HCT116 (cell line): ENCODE data around the gene ZFHX2. TPM values are rescaled to one million over a fixed set of nuclear protein-coding genes. Genes with fewer than 3 reads are reported as not detected.

Source experiments
- ATAC-seq: fragments of 200-7000 bp; cut with Tn5 transposase; 2 replicates; pipeline ENCODE4 v1.9.1; 2020; ENCODE audit warnings: mild to moderate bottlenecking, moderate library complexity
- BruUV-seq: library from RNA; stranded (reverse); fragments of 400-500 nt; replicated peaks from 2 replicates; lab custom pipeline; 2021; lab: Mats Ljungman, UMichigan
- CTCF ChIA-PET: fragments of 300-600 bp; sonication (Branson Sonifier 250); formaldehyde crosslinking; loops from one replicate; lab custom pipeline; 2021; ENCODE audit warnings: antibody characterized with exemption; lab: Charles Lee
- POLR2A ChIA-PET: fragments of 300-600, 350-600 bp; sonication (Branson Sonifier 250); formaldehyde crosslinking; loops from one replicate; lab custom pipeline; 2021; ENCODE audit warnings: antibody characterized with exemption; lab: Charles Lee
- RAD21 ChIA-PET, 2 experiments: fragments of 300-600 bp; sonication (Branson Sonifier 250); formaldehyde crosslinking; loops; one replicate each; lab custom pipeline; 2023; ENCODE audit warnings: low total read pairs in 2 of 2; ENCODE audit not compliant: uncharacterized antibody in 2 of 2, unreplicated experiment in 2 of 2, low non-redundant PET in 1 of 2; lab: Charles Lee
- DNase-seq: peaks from one replicate; pipeline ENCODE4 v3.0.0-alpha.2; 2010; ENCODE audit warnings: low read depth, low spot score
- H2AFZ ChIP-seq: fragments of 200-600 bp; shearing (Covaris generic), sonication (generic); 2 replicates; pipeline ENCODE4 v1.6.1; 2017; ENCODE audit warnings: low read depth, mixed run types, mixed read lengths, antibody characterized with exemption, low read length; ENCODE audit not compliant: poor library complexity, severe bottlenecking
- H3K27ac ChIP-seq: 2 replicates; pipeline ENCODE4 v1.5.1; 2012; ENCODE audit warnings: low read depth, low read length
- H3K27me3 ChIP-seq: fragments of 200-600 bp; sonication (generic); 2 replicates; pipeline ENCODE4 v1.6.1; 2016; ENCODE audit warnings: mixed run types, low read length, mixed read lengths; ENCODE audit not compliant: insufficient read depth
- H3K36me3 ChIP-seq, 2 experiments: fragments of 200-500 bp in 1 of 2; fragments of 200-600 bp in 1 of 2; sonication (Bioruptor generic) in 1 of 2; sonication (generic) in 1 of 2; 2 replicates each; pipeline versions ENCODE4 v1.5.1 to v1.6.1; 2014 to 2016; ENCODE audit warnings: low read length in 2 of 2, inconsistent platforms in 1 of 2, mixed read lengths in 1 of 2, mixed run types in 1 of 2; ENCODE audit not compliant: insufficient read depth in 2 of 2, control insufficient read depth in 1 of 2
- H3K4me1 ChIP-seq, 2 experiments: fragments of 200-600 bp in 1 of 2; sonication (generic) in 1 of 2; 2 replicates each; pipeline versions ENCODE4 v1.5.1 to v1.6.1; 2012 to 2017; ENCODE audit warnings: low read length in 2 of 2, inconsistent platforms in 1 of 2, mild to moderate bottlenecking in 1 of 2, mixed read lengths in 1 of 2, mixed run types in 1 of 2, moderate library complexity in 1 of 2; ENCODE audit not compliant: insufficient read depth in 2 of 2, control insufficient read depth in 1 of 2
- H3K4me2 ChIP-seq: fragments of 200-600 bp; sonication (generic); 2 replicates; pipeline ENCODE4 v1.6.1; 2017; ENCODE audit warnings: mixed run types, low read length, mixed read lengths
- H3K4me3 ChIP-seq, 2 experiments: fragments of 200-600 bp in 1 of 2; sonication (generic) in 1 of 2; replicated peaks in 1 of 2; 2 replicates each; pipeline ENCODE4 v1.5.1; 2011 to 2016; ENCODE audit warnings: low read length in 2 of 2, control low read depth in 1 of 2, low read depth in 1 of 2, mild to moderate bottlenecking in 1 of 2, mixed read lengths in 1 of 2, mixed run types in 1 of 2
- H3K79me2 ChIP-seq: fragments of 200-600 bp; sonication (generic); 2 replicates; pipeline ENCODE4 v1.6.1; 2017; ENCODE audit warnings: mild to moderate bottlenecking, mixed run types, low read length, moderate library complexity, mixed read lengths; ENCODE audit not compliant: insufficient read depth
- H3K9ac ChIP-seq: fragments of 200-600 bp; sonication (generic); 2 replicates; pipeline ENCODE4 v1.6.1; 2016; ENCODE audit warnings: low read length, mixed read lengths
- H3K9me2 ChIP-seq: fragments of 200-600 bp; sonication (generic), shearing (Covaris generic); 2 replicates; pipeline ENCODE4 v1.6.1; 2017; ENCODE audit warnings: mixed run types, mild to moderate bottlenecking, moderate library complexity; ENCODE audit not compliant: insufficient read depth
- H3K9me3 ChIP-seq, 2 experiments: fragments of 200-500 bp in 1 of 2; fragments of 200-600 bp in 1 of 2; sonication (Bioruptor generic) in 1 of 2; sonication (generic) in 1 of 2; 2 replicates each; pipeline ENCODE4 v1.6.1; 2014 to 2017; ENCODE audit warnings: low read length in 2 of 2, mixed read lengths in 2 of 2, inconsistent platforms in 1 of 2, low read depth in 1 of 2, mild to moderate bottlenecking in 1 of 2, mixed run types in 1 of 2, moderate library complexity in 1 of 2; ENCODE audit not compliant: control insufficient read depth in 1 of 2, insufficient read depth in 1 of 2
- H4K20me1 ChIP-seq: fragments of 200-600 bp; sonication (generic), shearing (Covaris generic); 2 replicates; pipeline ENCODE4 v1.6.1; 2017; ENCODE audit warnings: mixed run types, mild to moderate bottlenecking, moderate library complexity; ENCODE audit not compliant: insufficient read depth
- RAD21 ChIP-seq: IDR thresholded peaks from 2 replicates; pipeline ENCODE4 v1.6.1; 2012; ENCODE audit warnings: low read depth, mild to moderate bottlenecking
- ZNF274 ChIP-seq: fragments of 200-500 bp; sonication (Bioruptor generic); IDR thresholded peaks from 2 replicates; pipeline ENCODE4 v1.6.1; 2014; ENCODE audit warnings: mild to moderate bottlenecking, low read depth, low read length, inconsistent platforms
- intact Hi-C: fragments of 100-400 bp; cut with micrococcal nuclease; formaldehyde crosslinking; loops from 2 replicates; pipeline ENCODE4 v1.10.0; 2022
- total RNA-seq: library from RNA; stranded (reverse); gene quantifications from one replicate; pipeline ENCODE4 v1.2.1, GENCODE V29; 2021; ENCODE audit not compliant: unreplicated experiment
- TF ChIP-seq, protein P1 (sequence below), 3 experiments: fragments of 200-600 bp in 1 of 3; sonication (generic) in 1 of 3; IDR thresholded peaks in 2 of 3; conservative IDR thresholded peaks in 1 of 3; 2 replicates each; pipeline ENCODE4 v1.5.1; 2012 to 2017; ENCODE audit warnings: low read depth in 2 of 3, low read length in 2 of 3, antibody characterized with exemption in 1 of 3, borderline replicate concordance in 1 of 3, control low read depth in 1 of 3, mild to moderate bottlenecking in 1 of 3, mixed read lengths in 1 of 3, mixed run types in 1 of 3, moderate library complexity in 1 of 3; ENCODE audit not compliant: insufficient read depth in 1 of 3

The ZFHX2 gene
- total RNA-seq, 1 experiment from 2014 or later, result 3.6 TPM

DNA sequence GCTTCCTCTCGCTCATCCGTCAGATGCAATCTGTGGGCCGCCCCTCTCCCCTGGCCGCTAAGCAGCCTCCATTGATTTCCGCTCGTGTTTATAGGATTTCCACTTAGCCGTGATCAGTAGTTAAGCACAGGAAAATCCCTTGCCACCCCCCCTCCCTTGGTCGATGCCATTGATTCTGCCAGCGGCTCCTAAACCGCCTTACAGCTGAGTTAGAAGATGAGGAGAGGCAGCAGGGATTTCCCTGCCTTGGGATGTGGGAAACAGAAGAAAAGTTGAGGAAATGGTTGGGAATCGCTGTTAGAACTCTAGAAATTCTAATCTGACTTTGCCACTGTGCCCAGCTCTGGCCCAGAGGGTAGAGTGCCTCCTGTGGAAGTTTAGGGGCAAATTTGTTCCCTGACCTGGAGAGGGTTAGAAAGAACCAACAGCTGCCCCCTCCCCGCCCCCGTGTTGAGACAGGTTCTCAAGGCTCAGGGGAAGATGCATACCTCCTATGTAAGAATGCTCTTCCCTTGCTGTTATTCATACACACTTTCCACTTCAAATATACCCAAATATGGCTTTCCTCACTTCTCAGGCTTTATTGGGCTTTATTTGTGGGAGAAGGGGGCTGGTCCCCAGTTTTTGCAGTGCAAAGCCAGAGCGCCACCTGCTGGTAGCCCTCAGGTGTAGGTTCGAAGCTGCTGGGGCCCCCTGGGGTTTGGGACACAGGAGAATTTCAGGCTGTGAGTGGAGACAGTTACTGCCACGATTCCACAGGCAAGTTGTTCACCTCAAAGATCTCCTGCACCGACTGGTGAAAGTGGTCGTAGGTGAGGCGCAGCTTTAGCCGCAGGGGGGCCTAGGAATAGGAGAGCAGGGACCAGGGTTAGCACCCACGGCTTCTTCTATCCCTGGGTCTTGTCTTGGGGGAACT lies 7.7 kb upstream of the ZFHX2 start:
- RAD21 ChIA-PET, result no interaction called here
- Histone ChIP-seq H3K9ac (no peak overlapping the region), H3K27ac (no peak overlapping the region), H2AFZ (no peak overlapping the region), H4K20me1 (no peaks in the 10 kb centered on the region), H3K4me1 (peaks cover 5 to 18% of the 10 kb centered on the region in 2 experiments; a peak in 2 of 4 replicates), H3K4me3 (no peak overlapping the region), H3K27me3 (no peaks in the 10 kb centered on the region), H3K4me2 (no peak overlapping the region), H3K79me2 (peaks cover 6% of the 10 kb centered on the region; the same call in 1 of the 2 replicates), H3K9me2 (no peaks in the 10 kb centered on the region), H3K36me3 (peaks cover 16 to 22% of the 10 kb centered on the region in 2 experiments; a peak in 3 of 4 replicates), H3K9me3 (no peaks in the 10 kb centered on the region)
- no peak for ATAC-seq
- TF ChIP-seq RAD21 (peak; percentile 70), ZNF274 (no peak)
- TF ChIP-seq, protein P1, sequence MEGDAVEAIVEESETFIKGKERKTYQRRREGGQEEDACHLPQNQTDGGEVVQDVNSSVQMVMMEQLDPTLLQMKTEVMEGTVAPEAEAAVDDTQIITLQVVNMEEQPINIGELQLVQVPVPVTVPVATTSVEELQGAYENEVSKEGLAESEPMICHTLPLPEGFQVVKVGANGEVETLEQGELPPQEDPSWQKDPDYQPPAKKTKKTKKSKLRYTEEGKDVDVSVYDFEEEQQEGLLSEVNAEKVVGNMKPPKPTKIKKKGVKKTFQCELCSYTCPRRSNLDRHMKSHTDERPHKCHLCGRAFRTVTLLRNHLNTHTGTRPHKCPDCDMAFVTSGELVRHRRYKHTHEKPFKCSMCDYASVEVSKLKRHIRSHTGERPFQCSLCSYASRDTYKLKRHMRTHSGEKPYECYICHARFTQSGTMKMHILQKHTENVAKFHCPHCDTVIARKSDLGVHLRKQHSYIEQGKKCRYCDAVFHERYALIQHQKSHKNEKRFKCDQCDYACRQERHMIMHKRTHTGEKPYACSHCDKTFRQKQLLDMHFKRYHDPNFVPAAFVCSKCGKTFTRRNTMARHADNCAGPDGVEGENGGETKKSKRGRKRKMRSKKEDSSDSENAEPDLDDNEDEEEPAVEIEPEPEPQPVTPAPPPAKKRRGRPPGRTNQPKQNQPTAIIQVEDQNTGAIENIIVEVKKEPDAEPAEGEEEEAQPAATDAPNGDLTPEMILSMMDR (IDR thresholded peaks at IDR 0.05 in 2 of 3, conservative IDR thresholded peaks at IDR 0.05 in 1 of 3; ENCODE audit: borderline replicate concordance in 1 of 3, insufficient read depth in 1 of 3, low read depth in 2 of 3, low read length in 2 of 3), result peak; percentile 73 to 99 (median 98)
- POLR2A ChIA-PET, result no interaction called here
- CTCF ChIA-PET, result interaction anchor here (0.7 to 6.0 kb wide), 10 partner anchors 9 to 439 kb away, joined by 3 to 69 read pairs (median 4); partner anchors contain the start of genes AP1G2 and PABPN1
- intact Hi-C loops, result loop anchor here (1.0 to 5.0 kb wide), 2 partner anchors 231 to 292 kb away; no protein-coding TSS in a partner anchor
- BruUV-seq, result no TSS peak
- DNase-seq, result no peak
